Endodermal cell (in vitro differentiated cells): ENCODE results near the gene FAF1. TPM values are rescaled to one million over a fixed set of nuclear protein-coding genes. Genes with fewer than 3 reads are reported as not detected.

Experiments used
- DNase-seq: peaks from one replicate; pipeline ENCODE4 v3.0.0-alpha.2; 2017
- H3K27ac ChIP-seq: 2 replicates; pipeline ENCODE4 v1.5.1; 2013; ENCODE audit warnings: mild to moderate bottlenecking, low read depth, low read length, moderate library complexity
- H3K27me3 ChIP-seq: 2 replicates; pipeline ENCODE4 v1.6.1; 2013; ENCODE audit warnings: mild to moderate bottlenecking, low read length, moderate library complexity; ENCODE audit not compliant: insufficient read depth, control insufficient read depth, poor library complexity, severe bottlenecking
- H3K36me3 ChIP-seq: 2 replicates; pipeline ENCODE4 v1.7.0; 2013; ENCODE audit warnings: mild to moderate bottlenecking, low read length, moderate library complexity; ENCODE audit not compliant: control insufficient read depth, insufficient read depth
- H3K4me1 ChIP-seq: one replicate; pipeline ENCODE4 v1.7.0; 2013; ENCODE audit warnings: low read length; ENCODE audit not compliant: control insufficient read depth, insufficient read depth
- H3K4me3 ChIP-seq: 2 replicates; pipeline ENCODE4 v1.5.1; 2013; ENCODE audit warnings: mild to moderate bottlenecking, low read length, moderate library complexity
- H3K9ac ChIP-seq: 2 replicates; pipeline ENCODE4 v1.6.1; 2013; ENCODE audit warnings: mild to moderate bottlenecking, low read length, moderate library complexity; ENCODE audit not compliant: poor library complexity, severe bottlenecking; ENCODE audit errors: extremely low read depth
- H3K9me3 ChIP-seq: 2 replicates; pipeline ENCODE4 v1.6.1; 2013; ENCODE audit warnings: mild to moderate bottlenecking, low read length, moderate library complexity; ENCODE audit not compliant: control insufficient read depth
- H3K27ac Mint-ChIP-seq: 2 replicates; pipeline ENCODE4 v1.8.0; 2020; ENCODE audit warnings: mixed read lengths
- H3K27me3 Mint-ChIP-seq: 2 replicates; pipeline ENCODE4 v1.8.0; 2021; ENCODE audit warnings: mild to moderate bottlenecking, mixed read lengths; ENCODE audit not compliant: insufficient read depth
- H3K36me3 Mint-ChIP-seq: 2 replicates; pipeline ENCODE4 v1.8.0; 2020; ENCODE audit warnings: low read depth, mixed read lengths
- H3K4me1 Mint-ChIP-seq: 2 replicates; pipeline ENCODE4 v1.8.0; 2020; ENCODE audit warnings: mixed read lengths
- H3K4me3 Mint-ChIP-seq: 2 replicates; pipeline ENCODE4 v1.8.0; 2020; ENCODE audit warnings: mild to moderate bottlenecking, moderate library complexity, mixed read lengths
- H3K9me3 Mint-ChIP-seq: 2 replicates; pipeline ENCODE4 v1.8.0; 2020; ENCODE audit warnings: mild to moderate bottlenecking, mixed read lengths
- CTCF ChIP-seq: fragments of 200-600 bp; sonication (generic); conservative IDR thresholded peaks from 2 replicates; pipeline ENCODE4 v1.5.0; 2021; ENCODE audit warnings: antibody characterized with exemption, mild to moderate bottlenecking
- WGBS, 2 experiments: methylation state at CpG; one replicate each; pipeline versions ENCODE4 v1.1.5 to v1.1.7; 2013; ENCODE audit warnings: missing lambda C conversion rate in 2 of 2, mixed read lengths in 1 of 2; ENCODE audit not compliant: insufficient coverage in 1 of 2, insufficient read length in 1 of 2; 5-methylcytosine and 5-hydroxymethylcytosine counted together
- total RNA-seq, 2 donors: library from RNA; stranded (reverse); fragmentation: NEBNext Ultra II Directional in 1 of 2; extraction: Animal tissue kit (Norgen Biotek cat#: 25700) in 1 of 2; gene quantifications; 2 replicates in 1 of 2; 3 replicates in 1 of 2; pipeline ENCODE4 v1.2.1, GENCODE V29; 2021

The FAF1 gene
- total RNA-seq, 2 donors from 2014 or later: 76.4 to 94.4 TPM

- peaks cover 4% of the 10 kb centered on the region for H3K27me3 Mint-ChIP-seq
- 71 to 95% methylated on average over 1 to 2 of the region's 2 CpGs for WGBS, 2 experiments
- no peaks in the 10 kb centered on the region for H3K9me3 ChIP-seq
- no peak overlapping the region for H3K27ac ChIP-seq
- no peak overlapping the region for H3K27ac Mint-ChIP-seq
- no peaks in the 10 kb centered on the region for H3K36me3 Mint-ChIP-seq
- H3K27me3 ChIP-seq: no peaks in the 10 kb centered on the region
- H3K9ac ChIP-seq: no peak overlapping the region
- peaks cover 13% of the 10 kb centered on the region for H3K4me1 Mint-ChIP-seq
- TF ChIP-seq CTCF: no peak
- H3K4me3 ChIP-seq: no peak overlapping the region
- no peaks in the 10 kb centered on the region for H3K9me3 Mint-ChIP-seq
- H3K4me1 ChIP-seq: peaks cover 4% of the 10 kb centered on the region
- H3K36me3 ChIP-seq: no peaks in the 10 kb centered on the region
- DNase-seq: no peak
- no peak overlapping the region for H3K4me3 Mint-ChIP-seq
These were observed 301.5 kb downstream of the FAF1 start for GRCh38 chr1:50658459-50659076.

GRCh38 chr1:50656931-50657330 lies 303.1 kb downstream of the FAF1 start:
- DNase-seq: no peak
- TF ChIP-seq CTCF: no peak
- Mint-ChIP-seq H3K9me3 (no peaks in the 10 kb centered on the region), H3K36me3 (no peaks in the 10 kb centered on the region), H3K4me3 (no peak overlapping the region), H3K27ac (no peak overlapping the region), H3K27me3 (peaks cover 9% of the 10 kb centered on the region), H3K4me1 (peaks cover 16% of the 10 kb centered on the region)
- Histone ChIP-seq H3K9ac (no peak overlapping the region), H3K36me3 (no peaks in the 10 kb centered on the region), H3K4me3 (no peak overlapping the region), H3K27ac (no peak overlapping the region), H3K9me3 (no peaks in the 10 kb centered on the region), H3K27me3 (no peaks in the 10 kb centered on the region), H3K4me1 (peaks cover 4% of the 10 kb centered on the region)
- WGBS, 2 experiments: 75 to 100% methylated on average over 1 to 2 of the region's 3 CpGs

- Mint-ChIP-seq H3K27me3 (peaks cover 25% of the 10 kb centered on the region), H3K27ac (no peak overlapping the region), H3K4me3 (no peak overlapping the region), H3K4me1 (peaks cover 18% of the 10 kb centered on the region), H3K36me3 (no peaks in the 10 kb centered on the region), H3K9me3 (no peaks in the 10 kb centered on the region)
- TF ChIP-seq CTCF: no peak
- Histone ChIP-seq H3K27me3 (no peaks in the 10 kb centered on the region), H3K27ac (no peak overlapping the region), H3K4me1 (no peaks in the 10 kb centered on the region), H3K4me3 (no peak overlapping the region), H3K36me3 (no peaks in the 10 kb centered on the region), H3K9me3 (no peaks in the 10 kb centered on the region), H3K9ac (no peak overlapping the region)
- peak; percentile 60 for DNase-seq
- 81 to 100% methylated on average over 1 to 3 of the region's 3 CpGs for WGBS, 2 experiments
These were observed 308.4 kb downstream of the FAF1 start for GRCh38 chr1:50651476-50652263.
